Muscle of back (tissue), 11 donors: ENCODE results near the gene GNL3L. TPM values are rescaled to one million over a fixed set of nuclear protein-coding genes. Genes with fewer than 3 reads are reported as not detected.
"Not testable (repeated sequence)": the region's sequence is repeated elsewhere in the genome, so short reads cannot be mapped to it uniquely, and the experiment has no call there.

Source experiments
- DNase-seq, 3 donors: peaks; one replicate each; pipeline versions ENCODE4 v3.0.0 to v3.0.0-alpha.2; 2013
- polyA plus RNA-seq, 10 donors: library from polyadenylated mRNA; unstranded; fragments of 120-200 nt; gene quantifications; one replicate each; pipeline ENCODE4 v1.2.1, GENCODE V29; 2013; ENCODE audit not compliant: insufficient read length in 10 of 10

The GNL3L gene
- polyA plus RNA-seq, 10 donors, result 15.5 to 21.0 (median 18.5) TPM

GRCh38 chrX:54555006-54555405, 25.0 kb downstream of the GNL3L start:
- DNase-seq, result not testable (repeated sequence)

DNA sequence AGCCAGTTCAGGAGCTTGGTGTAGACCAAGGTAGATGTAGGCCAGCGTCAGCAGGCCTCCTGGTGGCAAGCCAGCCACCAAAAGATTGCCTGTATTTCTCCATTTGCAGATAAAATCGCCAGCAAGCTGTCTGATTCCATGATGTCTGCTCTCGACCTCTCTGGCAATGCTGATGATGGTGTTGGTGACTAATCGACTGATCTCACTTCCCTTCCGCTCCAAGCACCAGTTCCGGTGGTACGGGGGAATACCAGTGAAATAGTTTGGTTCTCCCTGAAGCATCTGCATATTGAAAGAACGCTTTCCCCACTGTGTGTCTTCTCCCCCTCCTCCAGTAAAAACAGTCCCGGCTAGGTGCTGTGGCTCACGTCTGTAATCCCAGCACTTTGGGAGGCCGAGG, 30.4 kb downstream of the GNL3L start:
- no peak for DNase-seq

- DNase-seq, result no peak
These were observed 31.6 kb downstream of the GNL3L start for GRCh38 chrX:54561622-54562021.

DNA sequence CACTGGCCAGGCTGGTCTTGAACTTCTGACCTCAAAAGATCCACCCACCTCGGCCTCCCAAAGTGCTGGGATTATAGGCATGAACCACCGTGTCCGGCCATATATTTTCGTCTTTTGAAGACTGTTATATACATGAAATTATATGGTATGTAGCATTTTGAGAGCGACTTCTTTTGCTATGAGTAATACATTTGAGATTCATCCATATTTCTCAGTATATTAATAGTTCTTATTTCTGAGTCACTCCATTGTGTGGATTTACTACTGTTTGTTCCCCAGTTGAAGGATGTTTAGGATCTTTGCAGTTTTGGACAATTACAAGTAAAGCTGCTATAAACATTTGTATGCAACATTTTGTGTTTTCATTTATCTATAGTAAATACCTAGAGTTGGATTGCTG, 34.9 kb downstream of the GNL3L start:
- peak in 1 of 3 donors; percentile 0 for DNase-seq

DNA sequence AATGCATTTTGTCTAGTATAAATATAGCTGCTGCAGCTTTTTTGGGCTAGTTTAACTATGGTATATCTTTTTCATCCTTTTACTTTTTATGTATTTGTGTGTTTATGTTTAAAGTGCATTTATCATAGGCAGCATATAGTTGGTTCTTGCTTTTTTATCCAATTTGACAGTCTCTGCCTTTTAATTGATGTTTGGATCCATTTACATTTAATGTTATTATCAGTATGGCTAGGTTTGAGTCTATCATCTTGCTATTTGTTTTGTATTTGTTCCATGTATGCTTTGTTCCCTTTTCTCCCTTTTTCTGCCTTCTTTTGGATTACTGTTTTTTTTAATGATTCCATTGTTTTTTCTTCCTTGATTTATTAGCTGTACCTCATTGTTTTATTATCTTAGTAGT, 40.3 kb downstream of the GNL3L start:
- no peak for DNase-seq

DNA sequence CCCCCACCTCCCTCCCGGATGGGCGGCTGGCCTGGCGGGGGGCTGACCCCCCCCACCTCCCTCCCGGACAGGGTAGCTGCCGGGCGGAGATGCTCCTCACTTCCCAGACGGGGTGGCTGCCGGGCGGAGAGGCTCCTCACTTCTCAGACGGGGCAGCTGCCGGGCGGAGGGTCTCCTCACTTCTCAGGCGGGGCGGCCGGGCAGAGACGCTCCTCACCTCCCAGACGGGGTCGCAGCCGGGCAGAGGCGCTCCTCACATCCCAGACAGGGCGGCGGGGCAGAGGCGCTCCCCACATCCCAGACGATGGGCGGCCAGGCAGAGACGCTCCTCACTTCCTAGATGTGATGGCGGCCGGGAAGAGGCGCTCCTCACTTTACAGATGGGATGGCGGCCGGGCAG, 42.6 kb downstream of the GNL3L start:
- not testable (repeated sequence) for DNase-seq

DNA sequence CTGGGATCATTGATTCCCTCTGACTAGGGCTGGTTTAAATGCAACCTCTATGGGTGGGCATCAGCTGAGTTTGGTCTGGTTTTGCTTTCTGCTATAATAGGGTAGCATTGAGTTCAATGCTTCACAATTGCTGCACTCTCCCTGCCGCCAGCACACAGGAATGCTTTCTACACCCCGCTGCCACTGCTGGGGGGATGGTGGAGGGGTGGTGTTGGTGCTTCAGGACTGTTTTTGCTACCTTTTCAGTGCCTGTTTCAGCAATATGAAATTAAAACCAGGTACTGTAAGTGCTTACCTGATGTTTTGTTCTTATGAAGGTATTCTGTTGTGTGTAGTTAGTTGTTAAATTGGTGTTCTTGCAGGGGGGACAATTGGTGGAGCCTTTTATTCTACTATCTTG, 67.7 kb downstream of the GNL3L start:
- DNase-seq, result no peak

GRCh38 chrX:54602563-54602962, 72.5 kb downstream of the GNL3L start:
- DNase-seq, result no peak

Other genes starting within 250 kb of the GNL3L start
- gene WNK3, start 172.2 kb upstream of the GNL3L start, polyA plus RNA-seq, result 1 to 10 TPM; 1.6 to 3.2 (median 2.3) TPM
- gene TSR2, start 89.8 kb upstream of the GNL3L start, polyA plus RNA-seq, result 10 to 100 TPM; 34.5 to 49.9 (median 43.6) TPM
- 10 to 100 TPM; 13.4 to 20.4 (median 17.8) TPM for gene FGD1, start 34.0 kb upstream of the GNL3L start, polyA plus RNA-seq